Subcutaneous preadipocyte (primary cell): ENCODE data around the gene CLDN20. TPM values are rescaled to one million over a fixed set of nuclear protein-coding genes. Genes with fewer than 3 reads are reported as not detected.

ENCODE experiments used
- total RNA-seq: library from RNA; depleted of rRNA; stranded (reverse); fragments of >200 nt; gene quantifications from 2 replicates; pipeline ENCODE4 v1.2.3, GENCODE V29; 2012

The CLDN20 gene
- total RNA-seq, result not detected in 2 replicates

GRCh38 chr6:155263373-155264063 is at the start of gene CLDN20:
CLDN20 (plus strand) TSS chr6:155264013; CDS start chr6:155275720, 11,707 bp downstream.

GRCh38 chr6:155314092-155314772 is 50.4 kb downstream of the CLDN20 start, which contains the start of gene TFB1M:
TFB1M (minus strand) TSS chr6:155314484; CDS start chr6:155314428, 56 bp downstream.

Other genes with a start within 250 kb of the CLDN20 start
- 16.9 and 30.1 TPM in 2 replicates for gene TFB1M, start 50.5 kb downstream of the CLDN20 start, total RNA-seq
- gene NOX3, start 191.8 kb downstream of the CLDN20 start, total RNA-seq, result not detected in 2 replicates